ENCODE data around the gene GINS2. TPM values are rescaled to one million over a fixed set of nuclear protein-coding genes. Genes with fewer than 3 reads are reported as not detected.

GINS2 gene
- polyA plus RNA-seq, 1 of the 3 experiments (the other 2 are of a cell fraction), result 9.0 TPM

DNA sequence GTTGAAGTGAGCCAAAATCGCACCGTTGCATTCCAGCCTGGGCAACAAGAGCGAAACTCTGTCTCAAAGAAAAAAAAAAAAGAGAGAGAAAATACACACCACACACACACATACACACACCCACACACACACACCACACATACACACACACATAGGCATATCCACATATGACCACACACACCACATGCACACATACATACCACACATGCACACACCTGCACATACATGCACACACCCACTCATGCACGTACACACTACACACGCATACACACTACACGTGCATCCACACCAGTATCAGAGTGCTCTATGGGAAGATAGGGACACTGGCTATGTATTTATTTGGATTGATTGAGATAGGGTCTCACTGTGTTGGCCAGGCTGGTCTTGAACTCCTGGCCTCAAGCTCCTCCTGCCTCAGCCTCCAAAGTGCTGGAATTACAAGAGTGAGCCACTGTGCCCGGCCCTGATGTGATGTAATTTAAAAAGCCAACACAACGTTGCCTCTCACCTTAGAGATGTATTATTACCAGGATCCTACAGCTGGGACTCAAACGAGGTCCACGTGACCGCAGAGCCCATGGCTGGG is 17.8 kb upstream of the GINS2 start:
- WGBS (ENCODE audit: low lambda C conversion rate), result 97% methylated on average over 11 of the region's 11 CpGs
- Histone ChIP-seq H3K9me3 (no peaks in the 10 kb centered on the region), H3K9ac (no peak overlapping the region), H3K4me1 (ENCODE audit: control insufficient read depth in 1 of 2, insufficient read depth in 2 of 2, low read depth in 1 of 2, low read length in 1 of 2) (no peaks in the 10 kb centered on the region), H3K79me2 (ENCODE audit: insufficient read depth) (no peaks in the 10 kb centered on the region), H4K20me1 (ENCODE audit: insufficient read depth) (no peaks in the 10 kb centered on the region), H3K9me2 (no peaks in the 10 kb centered on the region), H3K4me2 (no peak overlapping the region), H2AFZ (ENCODE audit: low read depth) (no peak overlapping the region), H3F3A (replicated peaks; ENCODE audit: insufficient read depth) (no peaks in the 10 kb centered on the region), H3K36me3 (replicated peaks in 1 of 2; ENCODE audit: control insufficient read depth in 1 of 2, insufficient read depth in 2 of 2, low read length in 1 of 2) (no peaks in the 10 kb centered on the region), H3K27me3 (ENCODE audit: insufficient read depth) (no peaks in the 10 kb centered on the region), H3K4me3 (ENCODE audit: low read depth in 2 of 2, low read length in 1 of 2) (no peak overlapping the region), H3K27ac (ENCODE audit: low read depth in 2 of 2, low read length in 1 of 2) (no peak overlapping the region)
- TF ChIP-seq, protein P1, sequence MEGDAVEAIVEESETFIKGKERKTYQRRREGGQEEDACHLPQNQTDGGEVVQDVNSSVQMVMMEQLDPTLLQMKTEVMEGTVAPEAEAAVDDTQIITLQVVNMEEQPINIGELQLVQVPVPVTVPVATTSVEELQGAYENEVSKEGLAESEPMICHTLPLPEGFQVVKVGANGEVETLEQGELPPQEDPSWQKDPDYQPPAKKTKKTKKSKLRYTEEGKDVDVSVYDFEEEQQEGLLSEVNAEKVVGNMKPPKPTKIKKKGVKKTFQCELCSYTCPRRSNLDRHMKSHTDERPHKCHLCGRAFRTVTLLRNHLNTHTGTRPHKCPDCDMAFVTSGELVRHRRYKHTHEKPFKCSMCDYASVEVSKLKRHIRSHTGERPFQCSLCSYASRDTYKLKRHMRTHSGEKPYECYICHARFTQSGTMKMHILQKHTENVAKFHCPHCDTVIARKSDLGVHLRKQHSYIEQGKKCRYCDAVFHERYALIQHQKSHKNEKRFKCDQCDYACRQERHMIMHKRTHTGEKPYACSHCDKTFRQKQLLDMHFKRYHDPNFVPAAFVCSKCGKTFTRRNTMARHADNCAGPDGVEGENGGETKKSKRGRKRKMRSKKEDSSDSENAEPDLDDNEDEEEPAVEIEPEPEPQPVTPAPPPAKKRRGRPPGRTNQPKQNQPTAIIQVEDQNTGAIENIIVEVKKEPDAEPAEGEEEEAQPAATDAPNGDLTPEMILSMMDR (IDR thresholded peaks at IDR 0.05), result no peak
- CTCF ChIA-PET, result interaction anchor here (1.2 kb wide), 1 partner anchor 11 kb away, joined by 3 read pairs; no protein-coding TSS in a partner anchor
- no peak for DNase-seq
- POLR2A ChIA-PET, result no interaction called here

DNA sequence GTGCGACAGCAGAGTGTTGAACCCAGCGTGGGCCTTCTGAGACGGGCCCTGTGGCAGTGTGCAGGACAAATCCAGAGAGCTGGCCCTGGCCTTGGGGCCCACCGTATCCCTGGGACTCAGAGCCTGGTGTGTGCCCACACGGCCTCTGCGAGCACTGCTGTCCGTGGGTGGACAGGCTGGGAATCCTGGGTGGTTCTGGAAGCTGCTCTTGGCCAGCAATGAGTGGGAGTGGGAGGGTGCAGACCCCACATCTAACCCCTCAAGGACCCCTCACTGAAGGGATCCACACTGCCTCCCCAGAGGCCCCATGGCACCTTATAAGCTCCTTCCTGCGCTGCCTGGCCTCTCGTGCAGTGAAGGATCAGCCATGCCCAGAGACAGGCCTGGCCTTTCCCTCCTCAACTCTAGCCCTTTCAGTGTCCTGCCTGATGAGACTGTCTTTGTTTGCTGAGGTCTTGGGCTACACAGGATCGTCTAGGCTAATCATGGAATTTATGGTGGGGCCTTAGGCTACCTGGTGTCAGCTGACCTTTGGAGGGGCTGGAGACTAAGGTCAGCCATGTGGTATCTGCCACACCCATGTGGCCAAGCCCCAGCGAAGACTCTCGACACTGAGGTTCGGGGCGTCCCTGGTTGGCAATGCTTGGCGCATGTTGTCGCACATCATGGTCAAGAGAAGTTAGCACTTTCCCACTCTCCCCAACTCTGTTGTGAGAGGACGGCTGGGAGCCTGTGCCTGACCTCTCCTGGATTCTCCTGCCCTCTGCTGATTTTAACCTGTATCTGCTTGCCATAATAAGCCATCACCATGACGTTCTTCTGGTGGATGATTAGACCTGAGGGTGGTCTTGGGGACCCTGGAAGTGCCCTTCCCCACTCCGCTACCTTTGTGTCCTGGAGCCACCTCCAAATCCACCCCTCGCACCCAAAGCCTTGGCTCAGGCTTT is 16.4 kb upstream of the GINS2 start:
- Histone ChIP-seq H3K4me1 (ENCODE audit: control insufficient read depth in 1 of 2, insufficient read depth in 2 of 2, low read depth in 1 of 2, low read length in 1 of 2) (no peaks in the 10 kb centered on the region), H3K79me2 (ENCODE audit: insufficient read depth) (no peaks in the 10 kb centered on the region), H3K4me3 (ENCODE audit: low read depth in 2 of 2, low read length in 1 of 2) (no peak overlapping the region), H3K4me2 (no peak overlapping the region), H3K9ac (no peak overlapping the region), H2AFZ (ENCODE audit: low read depth) (no peak overlapping the region), H3K9me3 (no peaks in the 10 kb centered on the region), H3K27ac (ENCODE audit: low read depth in 2 of 2, low read length in 1 of 2) (no peak overlapping the region), H4K20me1 (ENCODE audit: insufficient read depth) (no peaks in the 10 kb centered on the region), H3K27me3 (ENCODE audit: insufficient read depth) (no peaks in the 10 kb centered on the region), H3F3A (replicated peaks; ENCODE audit: insufficient read depth) (no peaks in the 10 kb centered on the region), H3K36me3 (replicated peaks in 1 of 2; ENCODE audit: control insufficient read depth in 1 of 2, insufficient read depth in 2 of 2, low read length in 1 of 2) (no peaks in the 10 kb centered on the region), H3K9me2 (no peaks in the 10 kb centered on the region)
- CTCF ChIA-PET, result interaction anchor here (2.3 kb wide), 1 partner anchor 12 kb away, joined by 12 read pairs; no protein-coding TSS in a partner anchor
- DNase-seq, result no peak
- WGBS (ENCODE audit: low lambda C conversion rate), result 91% methylated on average over 17 of the region's 20 CpGs
- TF ChIP-seq GABPA (IDR thresholded peaks at IDR 0.05; ENCODE audit: low read depth) (no peak), YY1 (IDR thresholded peaks at IDR 0.05; ENCODE audit: low read depth) (no peak), SIN3A (IDR thresholded peaks at IDR 0.05; ENCODE audit: borderline replicate concordance, low read depth, low read length) (no peak), RAD21 (IDR thresholded peaks at IDR 0.05; ENCODE audit: low read length) (peak; percentile 16; the same call in 1 of the 2 replicates), FOSL2 (IDR thresholded peaks at IDR 0.05; ENCODE audit: borderline replicate concordance, low read depth) (no peak)
- TF ChIP-seq, protein P2, sequence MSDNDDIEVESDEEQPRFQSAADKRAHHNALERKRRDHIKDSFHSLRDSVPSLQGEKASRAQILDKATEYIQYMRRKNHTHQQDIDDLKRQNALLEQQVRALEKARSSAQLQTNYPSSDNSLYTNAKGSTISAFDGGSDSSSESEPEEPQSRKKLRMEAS (IDR thresholded peaks at IDR 0.05; ENCODE audit: low read depth), result no peak
- TF ChIP-seq, protein P3, sequence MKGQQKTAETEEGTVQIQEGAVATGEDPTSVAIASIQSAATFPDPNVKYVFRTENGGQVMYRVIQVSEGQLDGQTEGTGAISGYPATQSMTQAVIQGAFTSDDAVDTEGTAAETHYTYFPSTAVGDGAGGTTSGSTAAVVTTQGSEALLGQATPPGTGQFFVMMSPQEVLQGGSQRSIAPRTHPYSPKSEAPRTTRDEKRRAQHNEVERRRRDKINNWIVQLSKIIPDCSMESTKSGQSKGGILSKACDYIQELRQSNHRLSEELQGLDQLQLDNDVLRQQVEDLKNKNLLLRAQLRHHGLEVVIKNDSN (IDR thresholded peaks at IDR 0.05; ENCODE audit: borderline replicate concordance, low read depth), result no peak
- POLR2A ChIA-PET, result no interaction called here
